ENCODE results near the gene NAV2.

NAV2 gene

GRCh38 chr11:19694796-19695345 lies 17.8 kb upstream of the NAV2 start:
- Histone ChIP-seq H3K9me3 (ENCODE audit: low read depth, low read length) (no peaks in the 10 kb centered on the region), H3K4me3 (no peak overlapping the region), H3K27ac (no peak overlapping the region), H3K36me3 (ENCODE audit: insufficient read depth, low read length) (no peaks in the 10 kb centered on the region), H3K9ac (ENCODE audit: insufficient read length) (no peak overlapping the region)
- DNase-seq (ENCODE audit: low read depth, low spot score): no peak
- no peak for TF ChIP-seq FOXP2 (optimal IDR thresholded peaks at IDR 0.05; ENCODE audit: control extremely low read depth, extremely low read length, insufficient read depth)
- no peak for TF ChIP-seq POLR2AphosphoS5 (IDR thresholded peaks at IDR 0.05; ENCODE audit: borderline replicate concordance, low read depth, low read length)
- TF ChIP-seq EZH2 (IDR thresholded peaks at IDR 0.05): no peak

GRCh38 chr11:19696073-19696472 lies 16.6 kb upstream of the NAV2 start:
- no peak for DNase-seq (ENCODE audit: low read depth, low spot score)
- H3K36me3 ChIP-seq (ENCODE audit: insufficient read depth, low read length): no peaks in the 10 kb centered on the region

DNA sequence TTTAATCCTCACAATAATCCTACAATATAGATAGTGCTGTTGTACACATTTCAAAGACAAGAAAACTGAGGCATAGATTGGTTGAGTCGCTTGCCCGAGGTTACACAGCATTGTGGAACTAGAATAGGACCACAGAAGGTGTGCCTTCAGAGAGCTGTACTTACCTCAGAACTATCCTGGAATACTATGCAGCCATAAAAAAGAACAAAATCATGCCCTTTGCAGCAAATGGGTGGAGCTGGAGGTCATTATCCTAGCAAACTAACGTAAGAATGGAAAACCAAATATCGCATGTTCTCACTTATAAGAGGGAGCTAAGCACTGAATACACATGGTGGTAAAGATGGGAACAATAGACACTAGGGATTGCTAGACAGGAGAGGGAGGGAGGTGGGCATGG lies 15.7 kb upstream of the NAV2 start:
- TF ChIP-seq EZH2 (IDR thresholded peaks at IDR 0.05) (no peak), POLR2AphosphoS5 (IDR thresholded peaks at IDR 0.05; ENCODE audit: borderline replicate concordance, low read depth, low read length) (no peak), FOXP2 (optimal IDR thresholded peaks at IDR 0.05; ENCODE audit: control extremely low read depth, extremely low read length, insufficient read depth) (no peak)
- Histone ChIP-seq H3K9me3 (ENCODE audit: low read depth, low read length) (no peaks in the 10 kb centered on the region), H3K4me3 (no peak overlapping the region), H3K36me3 (ENCODE audit: insufficient read depth, low read length) (no peaks in the 10 kb centered on the region), H3K9ac (ENCODE audit: insufficient read length) (no peak overlapping the region), H3K27ac (no peak overlapping the region)
- DNase-seq (ENCODE audit: low read depth, low spot score): no peak

More at GRCh38 chr11:19696073-19696472, 16.6 kb upstream of the NAV2 start:
- no peak overlapping the region for H3K4me3 ChIP-seq
- H3K9me3 ChIP-seq (ENCODE audit: low read depth, low read length): no peaks in the 10 kb centered on the region
- no peak for TF ChIP-seq EZH2 (IDR thresholded peaks at IDR 0.05)
- no peak for TF ChIP-seq POLR2AphosphoS5 (IDR thresholded peaks at IDR 0.05; ENCODE audit: borderline replicate concordance, low read depth, low read length)
- no peak for TF ChIP-seq FOXP2 (optimal IDR thresholded peaks at IDR 0.05; ENCODE audit: control extremely low read depth, extremely low read length, insufficient read depth)
- H3K27ac ChIP-seq: no peak overlapping the region
- H3K9ac ChIP-seq (ENCODE audit: insufficient read length): no peak overlapping the region

DNA sequence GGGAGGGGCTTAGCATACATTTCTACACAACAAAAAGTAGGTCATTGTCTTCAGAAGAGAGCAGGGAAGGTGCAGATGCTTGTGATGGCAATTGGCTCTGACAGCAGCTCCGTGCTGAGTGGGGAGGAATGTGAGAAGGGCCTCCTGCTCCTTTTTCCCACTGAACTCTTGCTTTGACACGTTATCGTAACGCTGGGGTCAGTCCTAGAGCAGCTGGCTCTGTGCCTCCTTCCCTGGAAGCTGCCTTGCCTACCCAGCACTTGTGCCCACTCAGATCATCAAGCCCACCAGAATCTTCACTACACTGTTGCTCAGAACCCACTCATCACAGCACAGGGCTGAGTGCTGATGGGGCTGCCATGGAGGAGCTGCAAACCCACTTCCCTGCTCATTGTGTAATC lies 14.9 kb upstream of the NAV2 start:
- no peak overlapping the region for H3K4me3 ChIP-seq
- TF ChIP-seq POLR2AphosphoS5 (IDR thresholded peaks at IDR 0.05; ENCODE audit: borderline replicate concordance, low read depth, low read length): no peak
- no peak for TF ChIP-seq EZH2 (IDR thresholded peaks at IDR 0.05)
- TF ChIP-seq FOXP2 (optimal IDR thresholded peaks at IDR 0.05; ENCODE audit: control extremely low read depth, extremely low read length, insufficient read depth): no peak
- no peak for DNase-seq (ENCODE audit: low read depth, low spot score)
- no peak overlapping the region for H3K9ac ChIP-seq (ENCODE audit: insufficient read length)
- no peaks in the 10 kb centered on the region for H3K9me3 ChIP-seq (ENCODE audit: low read depth, low read length)
- no peaks in the 10 kb centered on the region for H3K36me3 ChIP-seq (ENCODE audit: insufficient read depth, low read length)
- H3K27ac ChIP-seq: no peak overlapping the region

DNA sequence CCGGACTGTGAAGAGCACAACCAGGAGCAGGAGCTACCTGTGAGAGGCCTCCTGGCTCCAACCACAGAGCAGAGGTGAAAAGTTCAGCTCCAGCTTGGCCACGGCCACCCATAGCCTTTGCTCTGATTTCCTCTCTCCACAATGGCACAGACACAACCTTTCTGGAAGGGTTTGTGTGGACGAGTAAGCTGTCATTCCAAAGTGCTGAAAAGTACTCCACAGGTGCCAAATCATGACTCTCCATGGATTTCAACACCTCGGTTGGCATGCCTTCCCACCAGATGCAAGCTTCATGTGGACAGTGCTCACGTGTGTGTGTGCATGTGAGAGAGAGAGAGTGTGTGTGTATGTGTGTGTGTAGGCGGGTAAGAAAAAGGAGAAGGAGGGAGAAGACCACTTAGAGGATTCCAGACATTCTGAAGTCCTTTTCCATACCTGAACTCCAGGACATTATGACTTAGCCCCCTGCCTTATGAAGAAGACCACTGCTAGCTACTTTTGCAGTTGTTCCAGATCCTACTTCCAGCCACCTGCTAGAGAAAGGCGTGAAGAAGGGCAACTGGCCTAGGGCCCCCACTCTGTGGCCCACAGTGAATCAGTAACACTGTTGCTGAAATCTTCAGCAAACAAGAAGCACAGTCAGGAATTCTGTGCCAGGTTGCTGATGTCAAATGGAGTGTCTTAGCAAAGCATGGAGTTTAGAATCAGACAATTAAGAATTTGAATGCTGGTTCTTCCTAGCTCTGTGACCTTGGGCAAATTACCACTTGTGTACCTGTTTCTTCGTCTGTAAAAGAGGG lies 13.9 kb upstream of the NAV2 start:
- TF ChIP-seq FOXP2 (optimal IDR thresholded peaks at IDR 0.05; ENCODE audit: control extremely low read depth, extremely low read length, insufficient read depth) (no peak), EZH2 (IDR thresholded peaks at IDR 0.05) (no peak)
- H3K9me3 ChIP-seq (ENCODE audit: low read depth, low read length): no peaks in the 10 kb centered on the region
- H3K9ac ChIP-seq (ENCODE audit: insufficient read length): no peak overlapping the region
- no peak overlapping the region for H3K4me3 ChIP-seq
- no peak overlapping the region for H3K27ac ChIP-seq
- no peak for DNase-seq (ENCODE audit: low read depth, low spot score)
- no peaks in the 10 kb centered on the region for H3K36me3 ChIP-seq (ENCODE audit: insufficient read depth, low read length)

DNA sequence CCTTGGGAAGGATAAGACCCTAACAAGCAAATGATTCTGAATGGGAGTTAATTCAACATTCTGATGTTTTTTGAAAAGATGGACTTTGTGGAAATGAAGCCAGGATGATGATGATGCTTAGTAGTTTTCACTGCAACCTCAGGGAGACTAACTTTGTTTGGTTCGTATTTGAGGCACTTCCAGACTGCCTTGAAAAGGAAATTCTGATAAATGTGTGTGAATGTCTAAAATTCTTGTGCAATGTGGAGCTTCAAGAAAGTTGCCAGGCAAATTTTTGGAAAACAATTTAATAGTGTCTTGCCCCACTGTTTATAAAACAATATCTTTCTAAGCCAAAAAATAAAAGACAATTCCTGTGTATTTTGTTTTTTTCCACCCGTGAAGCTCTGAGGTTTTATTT lies 11.2 kb upstream of the NAV2 start:
- Histone ChIP-seq H3K36me3 (ENCODE audit: insufficient read depth, low read length) (no peaks in the 10 kb centered on the region), H3K9ac (ENCODE audit: insufficient read length) (no peak overlapping the region), H3K9me3 (ENCODE audit: low read depth, low read length) (no peaks in the 10 kb centered on the region), H3K4me3 (no peak overlapping the region), H3K27ac (no peak overlapping the region)
- no peak for DNase-seq (ENCODE audit: low read depth, low spot score)
- TF ChIP-seq POLR2AphosphoS5 (IDR thresholded peaks at IDR 0.05; ENCODE audit: borderline replicate concordance, low read depth, low read length): no peak
- no peak for TF ChIP-seq EZH2 (IDR thresholded peaks at IDR 0.05)
- no peak for TF ChIP-seq FOXP2 (optimal IDR thresholded peaks at IDR 0.05; ENCODE audit: control extremely low read depth, extremely low read length, insufficient read depth)

GRCh38 chr11:19702620-19703019 lies 10.0 kb upstream of the NAV2 start:
- no peaks in the 10 kb centered on the region for H3K36me3 ChIP-seq (ENCODE audit: insufficient read depth, low read length)
- no peak overlapping the region for H3K27ac ChIP-seq
- DNase-seq (ENCODE audit: low read depth, low spot score): no peak
- H3K9ac ChIP-seq (ENCODE audit: insufficient read length): no peak overlapping the region
- H3K9me3 ChIP-seq (ENCODE audit: low read depth, low read length): no peaks in the 10 kb centered on the region
- TF ChIP-seq POLR2AphosphoS5 (IDR thresholded peaks at IDR 0.05; ENCODE audit: borderline replicate concordance, low read depth, low read length) (no peak), EZH2 (IDR thresholded peaks at IDR 0.05) (no peak), FOXP2 (optimal IDR thresholded peaks at IDR 0.05; ENCODE audit: control extremely low read depth, extremely low read length, insufficient read depth) (no peak)
- H3K4me3 ChIP-seq: no peak overlapping the region

DNA sequence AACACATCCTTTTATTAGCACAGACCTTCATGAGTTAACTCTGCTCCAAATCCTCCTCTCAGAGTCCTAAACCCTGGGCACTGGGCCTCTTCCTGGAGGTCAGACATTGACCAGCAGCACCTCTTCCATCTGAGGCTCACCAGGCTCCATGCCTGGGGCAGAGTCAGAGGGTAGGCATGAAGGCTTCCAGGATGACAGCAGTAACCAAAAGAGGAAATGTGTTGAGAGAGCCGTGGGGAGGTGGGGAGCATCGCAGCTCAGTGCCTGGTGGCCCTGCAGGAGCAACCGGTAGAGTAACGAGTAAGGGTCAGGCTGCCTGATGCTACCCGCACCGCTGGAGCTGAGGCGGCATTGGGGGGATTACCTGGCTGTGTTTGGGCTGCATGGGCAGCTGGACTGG lies 9.4 kb upstream of the NAV2 start:
- no peak for DNase-seq (ENCODE audit: low read depth, low spot score)
- no peaks in the 10 kb centered on the region for H3K36me3 ChIP-seq (ENCODE audit: insufficient read depth, low read length)
- H3K9ac ChIP-seq (ENCODE audit: insufficient read length): no peak overlapping the region
- no peaks in the 10 kb centered on the region for H3K9me3 ChIP-seq (ENCODE audit: low read depth, low read length)
- H3K27ac ChIP-seq: no peak overlapping the region
- H3K4me3 ChIP-seq: no peak overlapping the region
- TF ChIP-seq FOXP2 (optimal IDR thresholded peaks at IDR 0.05; ENCODE audit: control extremely low read depth, extremely low read length, insufficient read depth): no peak
- TF ChIP-seq POLR2AphosphoS5 (IDR thresholded peaks at IDR 0.05; ENCODE audit: borderline replicate concordance, low read depth, low read length): no peak
- no peak for TF ChIP-seq EZH2 (IDR thresholded peaks at IDR 0.05)

Data from SK-N-MC (cell line).